SU-DHL-6 (cell line): Measurements from ENCODE around the gene AVPR2.

Experiments
- H2AFZ ChIP-seq: fragments of 200-600 bp; sonication (generic); 2 replicates; pipeline ENCODE4 v1.6.1; 2014; ENCODE audit warnings: low read depth, mild to moderate bottlenecking, moderate library complexity, mixed read lengths, antibody characterized with exemption, low read length; ENCODE audit not compliant: severe bottlenecking
- H3F3A ChIP-seq: fragments of 200-600 bp; shearing (Covaris generic); 2 replicates; pipeline ENCODE4 v1.6.0; 2016; ENCODE audit warnings: antibody characterized with exemption, mild to moderate bottlenecking; ENCODE audit not compliant: insufficient read depth
- H3K27ac ChIP-seq: fragments of 200-600 bp; sonication (generic); 2 replicates; pipeline ENCODE4 v1.5.1; 2016; ENCODE audit warnings: low read depth, mild to moderate bottlenecking, low read length, moderate library complexity, mixed read lengths
- H3K27me3 ChIP-seq: fragments of 200-600 bp; sonication (generic), shearing (Covaris generic); 2 replicates; pipeline ENCODE4 v1.6.0; 2014; ENCODE audit warnings: mild to moderate bottlenecking, low read length
- H3K36me3 ChIP-seq: fragments of 200-600 bp; sonication (generic); 2 replicates; pipeline ENCODE4 v1.6.1; 2014; ENCODE audit warnings: mild to moderate bottlenecking, low read length, mixed read lengths
- H3K4me2 ChIP-seq: fragments of 300-600, 200-600 bp; shearing (Covaris generic), sonication (generic); 2 replicates; pipeline ENCODE4 v1.6.0; 2014; ENCODE audit warnings: low read length, low read depth, mild to moderate bottlenecking; ENCODE audit not compliant: poor library complexity, severe bottlenecking
- H3K4me3 ChIP-seq: fragments of 200-600 bp; sonication (generic); 2 replicates; pipeline ENCODE4 v1.5.1; 2014; ENCODE audit warnings: antibody characterized with exemption, low read length, mild to moderate bottlenecking, mixed read lengths; ENCODE audit not compliant: insufficient read depth, poor library complexity, severe bottlenecking
- H3K79me2 ChIP-seq: fragments of 200-600 bp; sonication (generic); 2 replicates; pipeline ENCODE4 v1.6.1; 2014; ENCODE audit warnings: mild to moderate bottlenecking, low read length, moderate library complexity; ENCODE audit not compliant: insufficient read depth
- H3K9ac ChIP-seq: fragments of 200-600 bp; sonication (generic); 2 replicates; pipeline ENCODE4 v1.7.0; 2014; ENCODE audit warnings: mild to moderate bottlenecking, low read length
- H3K9me2 ChIP-seq: fragments of 200-600 bp; sonication (generic); replicated peaks from 2 replicates; pipeline ENCODE4 v1.6.1; 2014; ENCODE audit warnings: low read length; ENCODE audit not compliant: insufficient read depth
- H3K9me3 ChIP-seq: fragments of 200-600 bp; sonication (generic); 2 replicates; pipeline ENCODE4 v1.6.1; 2014; ENCODE audit warnings: low read length, mixed read lengths; ENCODE audit not compliant: insufficient read depth
- H4K20me1 ChIP-seq: fragments of 200-600 bp; sonication (generic); 2 replicates; pipeline ENCODE4 v1.6.1; 2014; ENCODE audit warnings: low read depth, mild to moderate bottlenecking, antibody characterized with exemption, low read length, moderate library complexity, mixed read lengths
- EZH2phosphoT487 ChIP-seq: fragments of 200-600 bp; sonication (generic), shearing (Covaris generic); conservative IDR thresholded peaks from 2 replicates; pipeline ENCODE4 v1.6.1; 2018; ENCODE audit warnings: mild to moderate bottlenecking, antibody characterized with exemption, low read length, moderate library complexity, mixed read lengths
- TF ChIP-seq, protein P1 (sequence below): fragments of 200-600 bp; sonication (generic); IDR thresholded peaks from one replicate; pipeline ENCODE4 v1.5.1; 2017; ENCODE audit warnings: antibody characterized with exemption, mild to moderate bottlenecking, low read length, moderate library complexity; ENCODE audit not compliant: insufficient read depth, poor library complexity, severe bottlenecking

Gene AVPR2

DNA sequence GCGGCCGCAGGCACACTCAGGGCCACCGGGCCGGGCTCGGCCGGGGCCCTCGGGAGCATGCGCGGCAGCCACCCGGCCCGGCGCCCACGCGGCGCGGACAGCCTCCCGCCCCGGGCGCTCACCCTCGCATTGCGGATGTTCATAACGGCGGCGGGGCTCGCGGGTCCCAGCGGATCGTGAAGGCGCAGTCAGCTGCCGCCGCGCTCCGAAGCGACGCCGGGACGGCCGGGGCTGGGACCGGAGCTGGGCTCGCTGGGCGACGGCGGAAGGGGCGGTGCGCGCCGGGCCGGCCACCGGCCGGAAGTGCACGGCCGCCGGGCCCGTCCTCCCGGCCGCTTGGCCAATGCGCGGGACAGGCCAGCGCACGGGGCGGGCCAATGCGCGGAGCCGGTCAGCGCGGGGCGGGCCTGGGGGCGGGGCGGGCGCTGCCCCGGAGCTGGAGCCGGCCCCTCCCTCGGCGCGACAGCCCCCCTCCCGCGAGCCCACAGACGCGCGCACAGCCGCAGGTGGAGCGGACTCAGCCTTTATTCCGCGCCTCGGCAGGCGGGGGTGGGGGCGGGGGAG, 30.4 kb downstream of the AVPR2 start, which contains the start of gene NAA10:
Gene NAA10 (minus strand): TSS at position 276 of the 564 bp plus-strand sequence. CDS start 133 bp downstream, at position 143.
- peak within 1 kb of the TSS; percentile 84 for H3K4me3 ChIP-seq
- no peaks in the 10 kb centered on the region for H3K9me3 ChIP-seq
- peak within 1 kb of the TSS; percentile 96 for H3K9ac ChIP-seq
- peak within 1 kb of the TSS; percentile 93 for H3K4me2 ChIP-seq
- 0 out of 2 replicates have a peak, but pooled peaks cover 5% of the 10 kb centered on the region for H3F3A ChIP-seq
- no peak for TF ChIP-seq EZH2phosphoT487
- TF ChIP-seq, protein P1, sequence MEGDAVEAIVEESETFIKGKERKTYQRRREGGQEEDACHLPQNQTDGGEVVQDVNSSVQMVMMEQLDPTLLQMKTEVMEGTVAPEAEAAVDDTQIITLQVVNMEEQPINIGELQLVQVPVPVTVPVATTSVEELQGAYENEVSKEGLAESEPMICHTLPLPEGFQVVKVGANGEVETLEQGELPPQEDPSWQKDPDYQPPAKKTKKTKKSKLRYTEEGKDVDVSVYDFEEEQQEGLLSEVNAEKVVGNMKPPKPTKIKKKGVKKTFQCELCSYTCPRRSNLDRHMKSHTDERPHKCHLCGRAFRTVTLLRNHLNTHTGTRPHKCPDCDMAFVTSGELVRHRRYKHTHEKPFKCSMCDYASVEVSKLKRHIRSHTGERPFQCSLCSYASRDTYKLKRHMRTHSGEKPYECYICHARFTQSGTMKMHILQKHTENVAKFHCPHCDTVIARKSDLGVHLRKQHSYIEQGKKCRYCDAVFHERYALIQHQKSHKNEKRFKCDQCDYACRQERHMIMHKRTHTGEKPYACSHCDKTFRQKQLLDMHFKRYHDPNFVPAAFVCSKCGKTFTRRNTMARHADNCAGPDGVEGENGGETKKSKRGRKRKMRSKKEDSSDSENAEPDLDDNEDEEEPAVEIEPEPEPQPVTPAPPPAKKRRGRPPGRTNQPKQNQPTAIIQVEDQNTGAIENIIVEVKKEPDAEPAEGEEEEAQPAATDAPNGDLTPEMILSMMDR, result no peak
- no peaks in the 10 kb centered on the region for H4K20me1 ChIP-seq
- peak within 1 kb of the TSS; percentile 85 for H2AFZ ChIP-seq
- no peaks in the 10 kb centered on the region for H3K36me3 ChIP-seq
- no peaks in the 10 kb centered on the region for H3K27me3 ChIP-seq
- H3K9me2 ChIP-seq, result no peaks in the 10 kb centered on the region
- H3K27ac ChIP-seq, result peak within 1 kb of the TSS; percentile 51
- peaks cover 19% of the 10 kb centered on the region for H3K79me2 ChIP-seq

DNA sequence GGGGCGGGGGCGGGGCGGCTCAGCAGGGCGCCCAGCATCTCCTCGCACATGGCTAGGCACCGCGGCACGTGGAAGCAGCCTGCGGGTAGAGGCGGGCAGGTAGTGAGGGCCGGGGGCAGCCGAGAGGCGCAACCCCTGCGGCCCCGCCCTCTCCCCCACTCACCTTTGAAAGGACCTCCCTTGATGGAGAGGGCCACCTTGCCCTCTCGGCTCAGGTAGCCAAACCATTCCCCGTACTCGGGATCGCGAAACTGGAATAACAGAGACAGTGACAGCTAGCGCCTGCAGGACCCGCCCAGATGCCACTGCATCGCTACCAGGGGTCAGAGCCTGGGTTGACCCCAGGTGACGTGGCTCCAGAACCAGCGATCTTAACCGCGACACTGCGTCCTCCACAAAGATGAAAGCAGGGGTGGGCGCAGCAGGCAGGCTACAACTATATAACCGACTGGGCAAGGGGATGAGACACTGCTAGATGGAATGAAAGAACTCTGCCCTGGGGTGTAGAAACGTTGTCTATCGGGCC, 30.9 kb downstream of the AVPR2 start:
- peak overlapping the region; percentile 71 for H3K4me2 ChIP-seq
- H3K9me3 ChIP-seq, result no peaks in the 10 kb centered on the region
- H3K9ac ChIP-seq, result peak overlapping the region; percentile 71
- H3K27ac ChIP-seq, result no peak overlapping the region
- no peaks in the 10 kb centered on the region for H4K20me1 ChIP-seq
- H3K9me2 ChIP-seq, result no peaks in the 10 kb centered on the region
- TF ChIP-seq EZH2phosphoT487, result no peak
- TF ChIP-seq, protein P1, result no peak
- H2AFZ ChIP-seq, result peak overlapping the region; percentile 85
- H3K4me3 ChIP-seq, result peak overlapping the region; percentile 60
- H3K79me2 ChIP-seq, result peaks cover 19% of the 10 kb centered on the region
- no peaks in the 10 kb centered on the region for H3K27me3 ChIP-seq
- 0 out of 2 replicates have a peak, but pooled peaks cover 5% of the 10 kb centered on the region for H3F3A ChIP-seq
- H3K36me3 ChIP-seq, result no peaks in the 10 kb centered on the region

DNA sequence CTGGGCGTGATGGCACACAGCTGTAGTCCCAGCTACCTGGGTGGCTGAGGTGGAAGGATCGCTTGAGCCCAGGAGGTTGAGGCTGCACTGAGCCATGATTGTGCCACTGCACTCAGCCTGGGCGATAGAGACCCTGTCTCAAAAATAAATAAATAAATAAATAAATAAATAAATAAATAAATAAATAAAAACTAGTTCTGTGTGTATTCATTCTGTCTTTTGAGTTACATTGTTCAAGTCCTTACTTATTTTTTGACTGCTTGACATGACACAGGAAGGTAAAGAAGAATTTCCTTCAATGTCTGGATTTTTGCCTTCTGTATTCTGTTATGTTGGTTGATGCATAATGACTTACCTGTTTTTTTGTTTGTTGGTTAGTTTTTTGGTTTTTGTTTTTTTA, 32.6 kb downstream of the AVPR2 start:
- Histone ChIP-seq H3K27ac (no peak overlapping the region), H4K20me1 (no peaks in the 10 kb centered on the region)

More for the DNA sequence above, 32.6 kb downstream of the AVPR2 start:
- H3K9ac ChIP-seq, result no peak overlapping the region
- H3K4me3 ChIP-seq, result no peak overlapping the region
- 0 out of 2 replicates have a peak, but pooled peaks cover 5% of the 10 kb centered on the region for H3F3A ChIP-seq
- H3K4me2 ChIP-seq, result no peak overlapping the region
- no peak for TF ChIP-seq EZH2phosphoT487
- TF ChIP-seq, protein P1, result no peak
- no peaks in the 10 kb centered on the region for H3K9me3 ChIP-seq
- no peaks in the 10 kb centered on the region for H3K27me3 ChIP-seq
- H3K79me2 ChIP-seq, result peaks cover 19% of the 10 kb centered on the region
- H3K36me3 ChIP-seq, result no peaks in the 10 kb centered on the region
- no peak overlapping the region for H2AFZ ChIP-seq
- H3K9me2 ChIP-seq, result no peaks in the 10 kb centered on the region
